Activated CD4-positive, alpha-beta T cell treated with anti-CD3 and anti-CD28 coated beads for 4 hours (primary cell): ENCODE data around the gene PCBP2.

Source experiments
- DNase-seq, 2 donors: peaks; one replicate each; pipeline ENCODE4 v3.0.0-alpha.2; 2020

Gene PCBP2

GRCh38 chr12:53513712-53514410, 62.0 kb downstream of the PCBP2 start:
- DNase-seq, result no peak

GRCh38 chr12:53514628-53515290, 62.9 kb downstream of the PCBP2 start:
- no peak for DNase-seq

- DNase-seq, result no peak
Observed at GRCh38 chr12:53515291-53515680, 63.4 kb downstream of the PCBP2 start.

GRCh38 chr12:53516758-53517455, 65.0 kb downstream of the PCBP2 start:
- DNase-seq, result no peak

GRCh38 chr12:53518381-53518780, 66.5 kb downstream of the PCBP2 start:
- DNase-seq, result no peak

- DNase-seq, result no peak
Observed at GRCh38 chr12:53523131-53523530, 71.2 kb downstream of the PCBP2 start.

- no peak for DNase-seq
Observed at GRCh38 chr12:53524476-53524875, 72.6 kb downstream of the PCBP2 start.

- DNase-seq, result no peak
Observed at GRCh38 chr12:53530061-53530460, 78.2 kb downstream of the PCBP2 start.
